Measurements from ENCODE around the gene GOLGA6C.
"Not testable (repeated sequence)": the region's sequence is repeated elsewhere in the genome, so short reads cannot be mapped to it uniquely, and the experiment has no call there.

The GOLGA6C gene

GRCh38 chr15:75258034-75258433, at the start of gene GOLGA6C:
Gene GOLGA6C, plus strand, starts transcription at chr15:75258334. Its CDS starts 265 bp downstream, at chr15:75258599.
- DNase-seq (ENCODE audit: low read depth), result not testable (repeated sequence)

GRCh38 chr15:75208501-75209288, 49.4 kb upstream of the GOLGA6C start:
- DNase-seq (ENCODE audit: low read depth), result no peak
- no peak overlapping the region for H3K4me3 ChIP-seq (replicated peaks; ENCODE audit: low read depth, low read length)
- TF ChIP-seq CTCF (IDR thresholded peaks at IDR 0.05; ENCODE audit: low read length, missing control alignments), result no peak

More at GRCh38 chr15:75258034-75258433, at the start of gene GOLGA6C:
- not testable (repeated sequence) for H3K4me3 ChIP-seq (replicated peaks; ENCODE audit: low read depth, low read length)

- H3K4me3 ChIP-seq (replicated peaks; ENCODE audit: low read depth, low read length), result no peak overlapping the region
These were observed 48.9 kb upstream of the GOLGA6C start for GRCh38 chr15:75209289-75209676.

GRCh38 chr15:75210811-75211230, 47.3 kb upstream of the GOLGA6C start:
- no peak for TF ChIP-seq CTCF (IDR thresholded peaks at IDR 0.05; ENCODE audit: low read length, missing control alignments)
- no peak for DNase-seq (ENCODE audit: low read depth)
- H3K4me3 ChIP-seq (replicated peaks; ENCODE audit: low read depth, low read length), result no peak overlapping the region

More at GRCh38 chr15:75209289-75209676, 48.9 kb upstream of the GOLGA6C start:
- DNase-seq (ENCODE audit: low read depth), result no peak
- TF ChIP-seq CTCF (IDR thresholded peaks at IDR 0.05; ENCODE audit: low read length, missing control alignments), result no peak

GRCh38 chr15:75211436-75212199, 46.5 kb upstream of the GOLGA6C start:
- no peak for DNase-seq (ENCODE audit: low read depth)
- TF ChIP-seq CTCF (IDR thresholded peaks at IDR 0.05; ENCODE audit: low read length, missing control alignments), result no peak
- no peak overlapping the region for H3K4me3 ChIP-seq (replicated peaks; ENCODE audit: low read depth, low read length)

- TF ChIP-seq CTCF (IDR thresholded peaks at IDR 0.05; ENCODE audit: low read length, missing control alignments), result no peak
- no peak for DNase-seq (ENCODE audit: low read depth)
- H3K4me3 ChIP-seq (replicated peaks; ENCODE audit: low read depth, low read length), result no peak overlapping the region
These were observed 45.8 kb upstream of the GOLGA6C start for GRCh38 chr15:75212200-75212858.

- TF ChIP-seq CTCF (IDR thresholded peaks at IDR 0.05; ENCODE audit: low read length, missing control alignments), result no peak
- no peak overlapping the region for H3K4me3 ChIP-seq (replicated peaks; ENCODE audit: low read depth, low read length)
- DNase-seq (ENCODE audit: low read depth), result no peak
These were observed 44.8 kb upstream of the GOLGA6C start for GRCh38 chr15:75213212-75213767.

Measured in fibroblast of pulmonary artery (primary cell).